GM19463 (cell line): ENCODE measurements around the gene TMEM184B.
A peak's percentile ranks its signal among the peaks of the same experiment; 100 is the strongest.
"Not testable (repeated sequence)": the region's sequence is repeated elsewhere in the genome, so short reads cannot be mapped to it uniquely, and the experiment has no call there.

Source experiments
- ATAC-seq: cut with Tn5 transposase; IDR thresholded peaks from one replicate; pipeline ENCODE4 v1.9.1; 2021; ENCODE audit warnings: mild to moderate bottlenecking, moderate library complexity; ENCODE audit not compliant: unreplicated experiment

Gene TMEM184B

DNA sequence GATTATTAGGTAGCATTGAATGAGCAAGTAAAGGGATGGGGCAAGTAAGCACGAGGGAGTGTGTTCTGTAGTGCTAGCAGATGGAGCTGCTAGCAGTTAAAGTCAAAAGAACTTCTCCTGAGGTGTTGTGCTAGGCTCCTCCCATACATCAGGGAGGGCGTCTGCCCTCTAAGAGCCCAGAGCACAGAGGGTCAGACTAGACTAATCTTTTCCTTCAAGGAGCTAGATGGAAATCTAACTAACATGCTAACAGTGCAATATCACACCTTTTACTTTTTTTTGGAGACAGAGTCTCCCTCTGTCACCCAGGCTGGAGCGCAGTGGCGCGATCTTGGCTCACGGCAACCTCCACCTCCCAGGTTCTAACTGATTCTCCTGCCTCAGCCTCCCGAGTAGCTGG lies 88.0 kb downstream of the TMEM184B start:
- ATAC-seq: no peak

GRCh38 chr22:38181453-38182200 lies 91.2 kb downstream of the TMEM184B start, which contains the start of gene PLA2G6:
PLA2G6 (minus strand) TSS chr22:38181830; CDS start chr22:38169426, 12,404 bp downstream.
- peak; percentile 87 for ATAC-seq

DNA sequence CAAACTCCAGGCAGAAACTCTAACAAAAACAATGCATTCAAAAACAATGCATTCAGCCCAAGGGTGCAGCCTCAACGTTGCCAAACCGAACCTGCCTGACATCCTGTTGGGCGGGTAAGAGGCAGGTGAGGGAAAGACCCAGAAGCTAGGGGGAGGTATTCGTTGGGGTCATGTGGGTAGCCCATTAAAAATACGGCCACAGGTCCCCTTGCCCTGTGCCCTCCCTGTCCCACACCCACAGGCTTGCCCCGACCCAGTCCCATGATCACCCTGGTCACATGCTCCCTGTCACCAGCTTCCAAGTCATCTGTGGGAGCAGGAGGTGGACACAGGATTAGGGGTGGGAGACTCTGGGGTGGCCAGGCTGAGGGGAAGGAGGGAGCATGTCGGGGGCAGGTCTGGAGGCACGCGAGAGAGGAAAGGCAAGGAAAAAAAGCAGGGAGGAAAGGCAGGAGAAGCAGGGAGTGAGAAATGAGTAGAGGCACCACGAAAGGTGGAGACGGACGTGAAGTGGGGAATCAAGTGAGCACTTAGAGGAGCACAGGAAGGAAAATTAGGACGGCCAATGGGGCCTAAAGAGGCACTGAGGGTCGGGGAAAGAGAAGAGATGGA lies 91.9 kb downstream of the TMEM184B start:
- ATAC-seq: no peak

DNA sequence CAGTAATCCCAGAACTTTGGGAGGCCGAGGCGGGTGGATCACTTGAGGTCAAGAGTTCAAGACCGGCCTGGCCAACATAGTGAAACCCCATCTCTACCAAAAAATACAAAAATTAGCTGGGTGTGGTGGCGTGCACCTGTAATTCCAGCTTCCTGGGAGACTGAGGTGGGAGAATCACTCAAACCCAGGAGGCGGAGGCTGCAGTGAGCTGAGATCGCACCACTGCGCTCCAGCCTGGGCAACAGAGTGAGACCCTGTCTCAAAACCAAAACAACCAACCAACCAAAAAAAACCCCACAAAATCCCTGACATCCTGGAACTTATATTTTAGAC lies 94.2 kb downstream of the TMEM184B start:
- not testable (repeated sequence) for ATAC-seq

DNA sequence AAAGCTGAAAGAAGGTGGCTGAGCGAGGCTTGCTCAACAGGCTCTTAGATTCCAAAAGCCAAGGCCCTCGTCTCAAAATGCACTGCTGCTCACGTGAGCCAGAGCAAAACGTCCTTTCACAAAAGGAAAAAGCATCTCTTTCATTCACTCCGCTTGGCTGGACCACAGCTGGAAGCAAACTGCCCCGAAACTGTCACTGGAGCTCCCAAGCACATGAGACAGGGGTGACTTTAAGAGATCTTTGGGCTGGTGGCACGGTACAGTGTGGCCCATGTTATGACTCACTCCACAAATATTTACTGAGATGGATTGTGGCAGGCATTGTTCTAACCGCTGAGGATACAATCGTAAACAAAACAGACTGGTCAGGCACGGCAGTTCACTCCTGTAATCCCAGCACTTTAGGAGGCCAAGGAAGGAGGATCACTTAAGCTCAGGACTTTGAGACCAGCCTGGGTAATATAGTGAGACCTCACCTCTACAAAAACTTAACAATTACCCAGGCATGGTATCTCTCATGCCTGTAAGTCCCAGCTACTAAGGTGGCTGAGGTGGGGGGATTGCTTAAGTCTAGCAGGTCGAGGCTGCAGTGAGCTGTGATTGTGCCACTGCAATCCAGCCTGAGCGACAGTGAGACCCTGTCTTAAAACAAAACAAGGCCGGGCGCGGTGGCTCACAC lies 94.7 kb downstream of the TMEM184B start:
- ATAC-seq: no peak

- ATAC-seq: not testable (repeated sequence)
Observed at GRCh38 chr22:38177571-38177925, 95.3 kb downstream of the TMEM184B start.

- no peak for ATAC-seq
Observed at GRCh38 chr22:38177044-38177443, 95.8 kb downstream of the TMEM184B start.

GRCh38 chr22:38176170-38176741 lies 96.6 kb downstream of the TMEM184B start:
- peak; percentile 58 for ATAC-seq

- ATAC-seq: no peak
Observed at GRCh38 chr22:38175206-38176118, 97.3 kb downstream of the TMEM184B start.

- ATAC-seq: no peak
Observed at GRCh38 chr22:38174626-38175025, 98.2 kb downstream of the TMEM184B start.

GRCh38 chr22:38173641-38173906 lies 99.2 kb downstream of the TMEM184B start:
- no peak for ATAC-seq

- ATAC-seq: no peak
Observed at GRCh38 chr22:38172832-38173640, 99.8 kb downstream of the TMEM184B start.

- no peak for ATAC-seq
Observed at GRCh38 chr22:38171927-38172831, 100.6 kb downstream of the TMEM184B start.

DNA sequence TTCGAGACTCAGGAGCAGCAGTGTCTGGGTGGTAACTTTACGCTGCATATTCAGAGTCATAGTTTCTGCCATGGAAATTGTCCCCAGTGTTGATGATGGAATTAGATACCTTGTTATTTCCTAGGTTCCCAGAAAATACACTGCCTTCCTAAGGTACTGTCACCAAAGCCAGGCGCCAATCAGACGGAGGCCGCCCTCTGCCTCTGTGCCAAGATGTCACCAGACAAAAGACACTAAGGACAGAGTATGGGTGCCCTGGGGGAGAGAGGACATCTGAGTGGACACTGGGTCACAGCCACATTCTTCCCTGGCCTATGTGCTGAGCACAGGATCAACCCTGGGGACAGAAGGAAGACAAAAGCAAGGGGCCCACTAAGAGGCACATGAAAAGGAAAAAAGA lies 102.3 kb downstream of the TMEM184B start:
- no peak for ATAC-seq
